Ramos (cell line): Measurements from ENCODE around the gene VAC14.

Source experiments
- in situ Hi-C: fragments of 300-500 bp; cut with MboI; formaldehyde crosslinking; loops from one replicate; pipeline ENCODE4 v1.14.3; 2022; ENCODE audit warnings: low sequenced_read_pairs; ENCODE audit not compliant: unreplicated experiment

The VAC14 gene

DNA sequence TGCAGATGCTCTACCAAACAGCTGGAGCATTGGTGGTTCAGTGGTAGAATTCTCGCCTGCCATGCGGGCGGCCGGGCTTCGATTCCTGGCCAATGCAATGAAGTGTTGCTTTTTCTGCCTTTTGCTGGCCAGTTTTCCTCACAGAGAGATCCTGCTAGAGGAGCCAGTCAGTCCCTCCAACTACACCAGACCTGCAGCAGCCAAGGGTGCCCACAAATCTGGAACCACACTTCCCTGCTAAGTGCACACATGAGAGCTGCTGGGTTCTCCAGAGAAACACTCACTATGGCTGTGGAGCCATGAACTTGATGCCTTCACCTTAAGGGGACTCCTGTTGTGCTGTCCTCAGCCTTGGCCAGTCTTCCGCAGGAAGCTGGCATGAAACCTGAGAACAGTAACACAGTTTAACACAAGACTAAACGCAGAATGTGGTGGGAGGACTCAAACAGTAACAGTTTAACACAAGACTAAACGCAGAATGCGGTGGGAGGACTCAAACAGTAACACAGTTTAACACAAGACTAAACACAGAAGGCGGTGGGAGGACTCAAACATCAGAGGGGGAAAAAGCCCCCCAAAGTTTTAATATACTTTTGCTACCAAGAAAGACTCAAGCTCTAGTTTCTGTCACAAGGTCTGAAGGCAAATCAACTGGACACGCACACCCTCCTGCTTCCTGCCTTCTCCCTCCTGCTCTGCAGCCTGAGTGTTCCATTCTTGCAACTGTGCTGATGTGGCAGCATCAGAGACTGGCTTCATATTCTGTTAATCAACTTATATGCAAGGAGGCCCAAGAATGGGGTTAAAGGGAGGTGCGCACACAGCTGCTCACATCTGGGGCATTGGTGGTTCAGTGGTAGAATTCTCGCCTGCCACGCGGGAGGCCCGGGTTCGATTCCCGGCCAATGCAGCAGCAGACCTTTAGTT lies 12.0 kb downstream of the VAC14 start:
- in situ Hi-C loops, result no loop called here

DNA sequence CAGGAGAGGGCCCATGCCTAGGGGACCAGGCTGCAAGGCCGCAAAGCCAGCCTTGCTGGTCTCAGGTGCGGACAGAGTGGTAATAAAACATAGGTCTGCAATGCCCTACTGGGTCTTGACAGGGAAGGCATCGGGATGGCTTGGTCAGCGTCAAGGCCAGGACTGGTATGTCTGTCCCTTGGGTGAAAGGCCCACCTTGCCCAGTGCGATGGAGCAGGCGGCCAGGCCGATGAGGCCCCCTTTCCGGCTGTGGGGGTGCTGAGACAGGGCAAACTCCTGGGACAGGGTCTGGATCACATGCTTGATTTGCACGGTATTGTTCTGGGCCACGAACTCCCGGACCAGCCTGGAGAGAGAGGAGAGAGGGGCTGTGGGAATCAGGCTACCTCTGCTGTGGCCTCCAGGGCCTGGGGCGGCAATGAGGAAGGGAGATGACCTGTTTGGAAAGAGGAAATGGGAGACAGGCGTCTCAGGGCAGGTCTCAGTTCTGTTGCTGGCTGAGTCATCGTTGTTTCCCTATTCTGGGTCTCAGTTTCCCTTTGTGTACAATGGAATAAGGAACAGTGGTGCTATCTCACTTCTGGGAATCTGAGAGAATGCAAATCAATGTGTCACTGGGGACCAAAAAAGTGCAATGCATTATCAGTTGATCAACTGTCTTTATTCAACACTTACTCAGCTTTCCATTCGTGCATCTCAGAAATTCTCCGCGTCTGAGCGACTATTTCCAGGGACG lies 14.8 kb downstream of the VAC14 start:
- in situ Hi-C loops, result no loop called here

DNA sequence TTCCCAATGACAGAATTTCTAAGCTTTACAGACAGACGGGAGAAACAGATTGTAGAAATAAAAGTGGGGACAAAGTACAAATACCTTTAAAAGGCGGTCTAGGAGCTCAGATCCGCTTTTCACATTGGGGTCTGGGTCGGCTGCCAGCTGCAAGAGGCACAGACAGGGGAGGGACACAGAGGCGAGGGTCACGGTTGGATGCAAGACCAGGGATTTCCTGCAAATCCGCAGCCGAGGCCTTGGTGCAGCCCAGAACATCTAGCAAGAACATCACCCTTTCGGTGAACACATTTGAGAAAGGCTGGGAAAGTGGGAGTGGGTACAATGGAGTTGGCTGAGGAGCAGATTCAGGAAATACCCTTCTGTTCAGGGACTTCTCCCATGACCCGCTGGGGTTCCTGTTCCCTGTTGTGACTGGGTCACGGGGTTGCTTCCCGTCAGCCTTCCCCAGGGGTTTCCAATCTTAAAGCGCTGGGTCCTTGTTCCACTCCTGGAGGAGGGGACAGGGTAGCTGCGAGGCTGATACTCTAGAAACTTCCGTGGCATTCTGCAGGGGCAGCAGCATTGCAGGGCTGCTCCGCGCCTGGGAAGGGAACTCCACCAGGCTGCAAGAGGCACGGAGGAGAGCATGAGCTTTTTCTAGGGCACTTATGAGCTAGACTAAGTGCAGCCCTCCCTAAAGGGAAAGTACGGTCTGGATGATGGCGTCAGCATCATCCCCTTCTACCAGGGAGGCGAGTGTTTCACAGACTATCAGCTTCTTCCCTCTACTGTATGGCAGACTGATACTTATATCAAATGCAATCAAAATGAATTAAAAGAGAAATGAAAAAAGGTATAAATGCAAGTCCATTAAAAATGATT lies 16.0 kb downstream of the VAC14 start:
- in situ Hi-C loops, result no loop called here

DNA sequence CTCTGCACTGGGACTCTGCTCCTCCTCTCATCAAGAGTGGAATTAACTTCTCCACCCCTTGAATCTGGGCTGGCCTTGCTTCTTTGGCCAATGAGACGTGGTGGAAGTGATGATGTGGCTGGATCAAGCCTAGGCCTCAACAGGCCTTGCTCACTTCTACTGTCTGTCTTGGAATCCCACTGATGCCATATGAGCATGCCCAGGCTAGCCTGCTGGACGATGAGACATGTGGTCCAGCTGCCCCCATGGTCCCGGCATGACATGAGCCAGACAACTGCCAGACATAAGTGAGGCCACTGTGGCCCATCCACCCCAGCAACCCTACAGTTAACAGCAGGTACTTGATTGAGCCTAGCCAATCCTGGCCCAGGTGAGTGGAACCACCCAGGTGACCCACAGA lies 18.7 kb downstream of the VAC14 start:
- in situ Hi-C loops, result no loop called here

DNA sequence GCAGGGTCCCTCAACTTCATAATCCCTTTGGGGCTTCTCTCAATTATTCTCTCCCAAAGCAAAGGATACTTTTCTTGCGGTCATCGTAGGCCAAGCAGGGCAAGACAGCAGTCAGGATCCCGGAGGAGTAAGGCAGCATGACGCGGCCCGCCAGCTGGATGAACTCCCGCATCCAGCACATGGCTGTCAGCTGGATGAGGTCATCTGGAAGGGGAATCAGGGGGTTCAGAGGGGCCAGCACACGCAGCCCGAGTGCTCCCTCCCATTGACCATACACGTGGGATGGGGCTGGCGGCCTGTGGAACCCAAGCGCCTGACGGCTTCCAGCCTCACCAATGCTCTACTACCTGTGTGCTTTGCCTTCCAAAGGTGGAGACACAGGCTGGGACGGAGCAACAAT lies 19.2 kb downstream of the VAC14 start:
- in situ Hi-C loops, result no loop called here

DNA sequence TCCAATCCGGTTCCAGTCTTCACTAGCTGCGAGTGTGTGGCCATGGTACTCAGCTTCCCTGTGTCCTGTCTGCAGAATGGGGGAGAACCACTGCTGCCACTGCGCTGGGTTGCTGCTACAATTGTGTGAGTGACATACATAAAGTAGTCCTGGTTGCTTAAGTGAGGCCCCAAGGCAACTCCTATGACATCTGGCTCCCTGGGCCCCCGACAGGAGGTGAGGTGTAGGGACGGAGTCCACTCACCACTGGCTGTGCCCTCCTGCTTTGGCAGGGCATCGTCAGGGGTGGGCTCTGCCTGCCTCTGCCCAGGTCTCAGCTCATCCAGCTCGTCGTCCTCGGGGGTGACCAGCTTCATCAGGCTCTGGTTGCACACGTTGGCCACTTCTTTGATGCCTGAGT lies 20.4 kb downstream of the VAC14 start:
- in situ Hi-C loops, result no loop called here

DNA sequence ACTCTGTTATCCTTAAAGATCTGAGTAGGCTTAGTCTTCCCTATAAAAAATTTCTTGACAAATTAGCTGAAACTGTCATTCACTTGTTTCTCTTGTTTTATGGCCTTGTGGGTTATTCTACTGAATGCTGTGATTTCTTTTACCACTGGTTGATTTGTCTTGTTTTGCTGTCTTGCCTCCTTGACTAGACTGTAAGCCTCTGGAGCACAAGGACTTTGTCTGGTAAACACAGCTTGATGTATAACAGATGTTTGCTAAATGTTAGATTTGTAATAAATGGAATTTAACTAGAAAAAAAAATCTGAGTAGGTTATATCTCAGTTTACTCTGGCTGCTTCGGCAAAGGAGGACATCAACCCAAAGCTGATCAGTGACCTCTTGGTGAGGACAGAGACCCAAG lies 21.6 kb downstream of the VAC14 start:
- in situ Hi-C loops, result no loop called here

DNA sequence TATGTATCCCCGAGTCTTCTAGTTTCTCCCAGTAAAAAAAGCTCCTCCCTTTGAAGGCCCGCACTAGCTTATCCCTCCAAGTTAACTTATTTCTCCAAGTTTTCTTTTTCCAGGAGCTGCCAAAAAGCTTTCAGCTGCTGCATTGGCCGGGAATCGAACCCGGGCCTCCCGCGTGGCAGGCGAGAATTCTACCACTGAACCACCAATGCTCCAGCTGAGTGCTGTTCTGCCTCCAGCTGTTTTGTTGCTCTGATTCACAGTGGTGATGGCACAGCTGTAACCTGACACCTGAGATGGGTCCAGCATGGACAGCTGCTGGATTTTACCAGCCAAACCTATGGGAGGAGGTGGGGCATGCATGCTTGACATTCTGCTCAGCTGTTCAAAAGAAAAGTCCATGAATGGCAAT lies 22.1 kb downstream of the VAC14 start:
- in situ Hi-C loops, result no loop called here

DNA sequence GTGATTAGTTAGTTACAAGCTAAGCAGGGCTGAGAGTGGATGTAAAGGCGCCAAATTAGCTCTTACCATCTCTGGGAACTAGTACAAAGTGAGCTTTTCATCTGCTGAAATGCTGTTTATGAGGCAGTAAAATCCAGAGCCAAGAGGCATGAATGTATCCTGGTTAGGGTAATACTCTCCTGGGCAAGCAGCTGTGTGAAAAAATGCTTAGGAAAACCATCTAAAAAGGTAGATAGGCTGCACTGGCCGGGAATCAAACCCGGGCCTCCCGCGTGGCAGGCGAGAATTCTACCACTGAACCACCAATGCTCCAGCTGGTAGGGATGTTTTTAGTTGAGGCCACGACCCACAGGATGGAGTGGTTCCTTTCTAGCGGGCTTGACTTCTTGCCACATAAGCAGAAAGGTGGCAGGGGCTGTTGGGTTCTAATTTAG lies 23.0 kb downstream of the VAC14 start:
- in situ Hi-C loops, result no loop called here

DNA sequence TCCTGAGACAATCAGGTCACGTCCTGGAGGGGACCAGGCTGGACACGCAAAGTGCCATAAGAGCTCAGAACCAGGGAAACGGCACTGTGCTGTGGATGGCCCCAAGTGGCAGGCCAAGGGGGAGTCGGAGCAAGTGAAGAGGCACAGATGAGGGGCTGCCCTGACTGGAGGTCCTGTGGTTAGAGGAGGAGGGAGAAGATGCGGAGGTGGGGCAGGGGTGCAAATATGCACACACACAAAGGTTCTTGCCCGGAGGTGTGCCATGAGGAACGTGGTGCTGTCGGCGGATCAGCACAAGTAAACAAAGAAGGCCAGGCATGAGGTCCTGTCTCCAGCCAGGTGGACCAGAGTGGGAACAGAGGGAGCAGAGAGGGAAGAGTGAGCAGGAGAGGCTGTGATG lies 23.5 kb downstream of the VAC14 start:
- in situ Hi-C loops, result no loop called here

DNA sequence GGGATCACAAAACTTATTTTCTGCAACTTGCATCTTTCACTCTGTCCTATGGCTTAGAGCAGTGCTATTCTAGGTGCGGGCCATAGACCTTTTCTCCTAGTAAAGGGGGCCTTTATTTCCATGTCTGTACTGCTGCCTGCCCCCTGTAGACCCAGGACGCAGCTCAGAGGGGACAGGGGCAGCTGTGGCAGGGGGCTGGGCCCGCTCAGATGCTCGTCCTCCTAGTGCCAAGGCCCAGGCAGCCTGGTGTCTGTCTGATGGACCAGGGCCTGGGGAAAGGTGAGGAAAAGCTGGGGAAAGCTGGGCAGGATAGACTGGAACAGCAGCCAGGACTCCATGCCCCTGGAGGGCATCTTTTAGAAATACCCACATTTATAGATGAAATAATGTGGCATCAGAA lies 25.6 kb downstream of the VAC14 start:
- in situ Hi-C loops, result no loop called here

DNA sequence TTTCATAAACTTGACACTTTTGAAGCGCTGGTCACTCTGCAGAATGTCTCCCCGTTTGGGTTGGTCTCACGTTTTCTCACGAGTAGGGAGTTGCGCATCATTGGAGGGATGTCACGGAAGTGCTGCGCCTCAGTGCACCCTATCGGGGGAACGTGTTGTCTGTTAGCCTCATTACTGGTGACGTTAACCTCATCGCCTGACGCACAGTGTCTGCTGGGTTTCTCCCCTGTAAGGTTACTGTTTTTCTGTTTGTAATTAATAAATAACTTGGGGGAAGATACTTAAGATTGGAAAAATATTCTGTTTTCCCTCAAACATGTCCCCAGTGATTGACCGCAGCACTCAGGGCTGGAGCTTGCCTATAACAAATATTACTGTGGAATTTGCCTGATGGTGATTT lies 26.7 kb downstream of the VAC14 start:
- in situ Hi-C loops, result no loop called here

DNA sequence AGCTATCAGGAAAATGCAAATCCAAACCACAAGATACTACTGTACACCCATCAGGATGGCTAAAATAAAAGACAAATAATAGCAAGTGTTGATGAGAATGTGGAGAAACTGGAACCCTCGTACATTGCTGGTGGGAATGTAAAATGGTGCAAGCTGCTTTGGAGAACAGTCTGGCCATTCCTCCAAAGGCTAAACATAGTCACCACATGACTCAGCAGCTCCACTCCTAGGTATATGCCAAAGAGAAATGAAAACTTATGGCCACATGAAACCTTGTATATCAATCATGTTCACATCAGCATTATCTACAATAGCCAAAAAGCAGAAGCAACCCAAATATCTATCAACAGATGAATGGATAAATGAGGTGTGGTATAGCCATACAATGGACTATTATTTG lies 28.5 kb downstream of the VAC14 start:
- in situ Hi-C loops, result no loop called here

DNA sequence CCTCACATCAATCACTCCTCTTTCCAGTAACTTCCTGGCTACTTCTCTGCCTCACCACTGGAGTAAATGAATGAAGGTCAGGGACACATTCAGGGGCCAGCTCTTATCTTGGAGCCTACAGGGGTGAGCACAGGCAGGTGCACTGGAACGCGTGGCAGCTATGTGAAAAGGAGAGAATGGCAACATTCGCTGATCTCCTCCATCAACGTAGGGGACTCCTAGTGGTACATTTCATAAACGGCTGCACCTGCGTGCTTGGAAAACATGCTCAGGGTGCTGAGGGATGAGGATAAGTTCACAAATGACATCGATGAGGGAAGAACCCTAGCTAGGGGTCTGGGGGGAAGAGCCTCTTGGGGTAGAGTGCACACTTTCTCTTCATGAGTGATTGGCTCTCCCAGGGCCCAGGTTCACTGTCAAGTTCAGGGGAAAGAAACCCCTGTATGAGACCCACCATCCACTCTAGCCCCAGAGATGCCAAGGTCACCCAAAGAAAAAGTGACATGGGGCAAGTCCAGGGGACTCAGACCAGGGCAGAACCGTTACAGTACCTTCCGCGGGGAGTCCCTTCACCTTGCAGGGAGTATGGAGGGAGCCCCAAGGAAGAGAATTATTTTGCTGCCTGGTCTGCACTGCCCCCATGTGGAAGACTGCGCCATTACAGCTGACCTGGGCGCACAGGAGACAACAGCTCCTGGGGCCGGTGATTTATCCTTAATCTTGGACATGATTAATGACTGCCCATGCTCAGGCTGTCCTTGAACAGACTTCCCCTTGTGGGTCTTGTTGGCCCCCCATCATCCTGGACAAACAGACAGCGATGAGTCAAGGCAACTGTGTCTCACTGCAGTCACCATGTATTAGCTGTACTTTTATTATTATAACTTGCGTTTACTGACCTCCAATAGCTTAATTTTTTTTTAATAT lies 30.1 kb downstream of the VAC14 start:
- in situ Hi-C loops, result no loop called here

DNA sequence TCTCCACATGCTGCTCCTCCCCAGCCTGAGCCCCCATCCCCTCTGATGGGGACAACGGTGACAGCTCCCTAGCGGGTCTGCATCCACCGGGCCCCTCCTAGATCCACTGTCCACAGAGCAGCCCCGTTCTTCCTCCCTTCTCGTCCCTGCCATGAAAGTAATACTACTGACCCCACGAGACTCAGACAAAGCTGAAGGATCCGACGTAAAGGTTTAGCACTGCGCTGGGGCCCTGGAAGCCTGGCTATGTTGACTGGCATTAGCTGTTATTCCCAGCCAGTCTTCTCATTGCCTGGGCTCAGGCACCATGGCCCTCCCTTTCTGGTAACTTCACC lies 30.7 kb downstream of the VAC14 start:
- in situ Hi-C loops, result no loop called here

DNA sequence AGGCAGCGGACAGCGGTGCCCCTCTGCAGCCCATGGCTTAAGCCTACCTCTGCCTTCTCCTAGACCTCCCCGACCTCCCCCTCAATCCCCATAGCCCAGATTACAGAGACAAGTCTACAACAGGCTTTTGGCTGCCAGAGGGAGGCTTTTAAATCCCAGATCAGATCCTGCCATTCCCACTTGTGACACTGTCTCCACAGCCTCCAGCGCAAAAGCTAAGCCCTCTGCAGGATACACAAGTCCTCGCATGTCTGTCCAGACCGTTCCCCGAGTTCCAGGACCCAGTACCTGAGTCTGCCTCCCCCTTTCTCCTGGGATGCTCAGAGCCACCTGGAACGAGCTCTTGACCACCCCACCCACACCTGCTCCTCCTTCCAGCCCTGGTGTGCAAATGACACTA lies 31.2 kb downstream of the VAC14 start:
- in situ Hi-C loops, result loop anchor here (5.0 kb wide), 1 partner anchor 82 kb away; the partner anchor contains the start of gene MTSS2

DNA sequence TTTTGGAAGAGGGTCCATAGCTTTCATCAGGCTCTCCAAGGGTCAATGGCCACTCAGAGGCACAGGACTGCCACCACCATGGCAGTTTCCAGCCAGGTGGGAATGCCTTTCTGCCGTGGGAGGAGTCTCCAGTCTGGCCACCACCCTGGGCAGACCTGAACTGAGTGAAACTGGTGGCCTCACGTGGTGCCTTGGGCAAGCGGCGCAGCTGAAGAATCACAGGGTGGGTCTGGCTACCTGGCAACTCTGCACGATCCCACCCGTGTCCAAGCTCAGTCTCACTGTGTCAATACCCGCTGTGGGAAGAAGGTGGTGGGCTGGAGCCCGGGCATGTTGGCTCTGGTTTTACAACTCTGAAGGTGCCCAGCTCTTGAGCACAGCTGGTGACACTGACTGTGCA lies 31.8 kb downstream of the VAC14 start:
- in situ Hi-C loops, result loop anchor here (5.0 kb wide), 1 partner anchor 82 kb away; the partner anchor contains the start of gene MTSS2

DNA sequence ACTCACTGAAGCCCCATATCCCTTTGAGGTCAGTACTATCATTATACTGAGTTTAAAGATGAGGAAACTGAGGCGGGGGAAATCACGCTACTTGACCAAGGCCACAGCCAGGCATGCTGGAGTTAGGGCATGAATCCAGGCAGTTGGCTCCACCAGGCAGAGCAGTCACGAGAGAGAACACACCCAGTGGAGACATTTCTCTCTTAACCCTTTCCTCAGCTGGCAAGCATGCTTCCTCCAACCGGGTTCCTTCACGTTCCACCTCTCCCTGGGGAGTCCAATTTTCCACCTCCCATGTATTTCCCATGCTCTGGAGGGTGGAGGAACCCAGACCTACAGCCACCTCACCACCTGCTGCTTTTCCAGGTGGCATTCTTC lies 32.8 kb downstream of the VAC14 start:
- in situ Hi-C loops, result loop anchor here (5.0 kb wide), 1 partner anchor 81 kb away; the partner anchor contains the start of gene MTSS2

DNA sequence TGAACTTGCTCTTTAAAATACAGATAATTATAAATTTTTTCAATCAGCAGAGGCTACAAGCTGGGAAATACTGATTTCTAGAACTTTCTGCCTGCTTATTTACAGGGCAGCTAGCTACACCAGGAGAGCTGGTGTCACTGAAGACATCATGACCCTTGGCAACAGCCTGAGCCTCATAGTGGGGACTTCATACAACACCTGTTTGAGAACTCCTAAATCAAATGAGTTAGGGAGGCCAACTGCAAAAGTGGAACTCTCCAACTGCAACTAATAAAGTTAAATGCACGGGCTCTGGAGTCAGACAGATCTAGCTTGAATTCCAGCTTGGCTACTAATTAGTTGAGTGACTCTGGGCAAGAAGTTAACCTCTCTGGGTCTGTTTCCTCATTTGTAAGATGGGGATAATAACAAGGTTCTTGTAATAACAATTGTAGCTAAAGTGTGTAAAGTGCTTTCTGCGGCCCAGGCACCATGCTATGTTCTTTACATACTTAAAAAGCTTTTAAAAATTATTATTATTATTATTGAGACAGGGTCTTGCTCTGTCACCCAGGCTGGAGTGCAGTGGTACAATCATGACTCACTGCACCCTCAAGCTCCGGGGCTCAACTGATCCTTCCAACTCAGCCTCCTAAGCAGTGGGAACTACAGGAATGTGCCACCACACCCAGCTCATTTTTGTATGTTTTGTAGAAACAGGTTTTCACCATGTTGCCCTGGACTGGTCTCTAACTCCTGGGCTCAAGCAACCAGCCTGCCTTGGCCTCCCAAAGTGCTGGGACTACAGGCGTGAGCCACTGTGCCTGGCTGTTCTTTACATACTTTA lies 33.4 kb downstream of the VAC14 start:
- in situ Hi-C loops, result loop anchor here (5.0 kb wide), 1 partner anchor 80 kb away; the partner anchor contains the start of gene MTSS2
